ENCODE measurements around the gene SLC8A2.
A peak's percentile ranks its signal among the peaks of the same experiment; 100 is the strongest.

The SLC8A2 gene

DNA sequence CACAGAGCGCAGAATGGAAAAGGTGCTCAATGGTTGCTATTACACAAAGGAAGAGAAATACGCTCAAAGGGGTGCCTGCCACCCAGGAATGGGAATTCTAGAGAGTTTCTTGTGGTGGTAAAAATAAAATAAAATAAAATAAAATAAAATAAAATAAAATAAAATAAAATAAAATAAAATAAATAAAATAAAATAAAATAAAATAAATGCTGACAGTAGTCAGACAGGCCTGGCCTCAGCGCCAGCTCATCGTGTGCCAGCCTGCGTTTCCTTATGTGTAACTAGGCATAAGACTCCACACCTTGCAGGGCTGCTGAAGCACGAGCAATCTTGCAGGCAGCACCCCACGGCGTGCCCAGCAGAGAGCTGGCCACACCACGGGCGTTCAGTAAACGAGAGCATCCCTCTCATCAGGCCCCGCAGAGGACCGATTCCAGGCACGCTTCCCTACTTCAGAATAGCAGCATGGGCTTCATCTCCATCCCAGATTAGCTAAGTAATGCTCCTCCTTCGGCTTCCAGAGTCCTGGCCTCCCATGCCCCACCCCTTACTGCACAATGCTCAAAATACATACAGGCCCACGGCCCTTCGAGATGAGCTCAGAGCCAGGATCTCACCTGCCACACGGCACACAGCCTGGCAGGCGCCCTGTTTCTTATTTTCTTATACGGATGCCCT, 37.6 kb upstream of the SLC8A2 start:
- no peaks in the 10 kb centered on the region for H3K27me3 Mint-ChIP-seq
- no peak overlapping the region for H3K27ac Mint-ChIP-seq
- no peaks in the 10 kb centered on the region for H3K9me3 Mint-ChIP-seq (ENCODE audit: low read depth)
- peaks cover 44% of the 10 kb centered on the region for H3K4me1 Mint-ChIP-seq (ENCODE audit: low read depth)
- no peaks in the 10 kb centered on the region for H3K36me3 Mint-ChIP-seq
- no peak overlapping the region for H3K4me3 Mint-ChIP-seq

DNA sequence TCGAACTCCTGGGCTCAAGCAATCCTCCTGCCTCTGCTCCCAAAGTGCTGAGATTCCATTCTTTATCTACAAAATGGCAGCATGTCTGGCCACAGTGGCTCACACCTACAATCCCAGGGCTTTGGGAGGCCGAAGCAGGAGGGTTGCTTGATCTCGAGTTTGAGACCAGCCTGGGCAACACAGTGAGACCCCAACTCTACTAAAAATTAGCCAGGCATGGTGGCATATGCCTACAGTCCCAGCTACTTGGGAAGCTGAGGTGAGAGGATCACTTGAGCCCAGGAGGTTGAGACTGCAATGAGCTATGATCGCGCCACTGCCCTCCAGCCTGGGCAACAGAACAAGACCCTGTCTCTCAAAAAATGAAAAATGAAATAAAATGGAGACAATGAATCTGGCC, 37.0 kb upstream of the SLC8A2 start:
- no peaks in the 10 kb centered on the region for H3K36me3 Mint-ChIP-seq
- H3K27me3 Mint-ChIP-seq: no peaks in the 10 kb centered on the region
- no peak overlapping the region for H3K27ac Mint-ChIP-seq
- H3K4me1 Mint-ChIP-seq (ENCODE audit: low read depth): peaks cover 40% of the 10 kb centered on the region
- H3K9me3 Mint-ChIP-seq (ENCODE audit: low read depth): no peaks in the 10 kb centered on the region
- no peak overlapping the region for H3K4me3 Mint-ChIP-seq

DNA sequence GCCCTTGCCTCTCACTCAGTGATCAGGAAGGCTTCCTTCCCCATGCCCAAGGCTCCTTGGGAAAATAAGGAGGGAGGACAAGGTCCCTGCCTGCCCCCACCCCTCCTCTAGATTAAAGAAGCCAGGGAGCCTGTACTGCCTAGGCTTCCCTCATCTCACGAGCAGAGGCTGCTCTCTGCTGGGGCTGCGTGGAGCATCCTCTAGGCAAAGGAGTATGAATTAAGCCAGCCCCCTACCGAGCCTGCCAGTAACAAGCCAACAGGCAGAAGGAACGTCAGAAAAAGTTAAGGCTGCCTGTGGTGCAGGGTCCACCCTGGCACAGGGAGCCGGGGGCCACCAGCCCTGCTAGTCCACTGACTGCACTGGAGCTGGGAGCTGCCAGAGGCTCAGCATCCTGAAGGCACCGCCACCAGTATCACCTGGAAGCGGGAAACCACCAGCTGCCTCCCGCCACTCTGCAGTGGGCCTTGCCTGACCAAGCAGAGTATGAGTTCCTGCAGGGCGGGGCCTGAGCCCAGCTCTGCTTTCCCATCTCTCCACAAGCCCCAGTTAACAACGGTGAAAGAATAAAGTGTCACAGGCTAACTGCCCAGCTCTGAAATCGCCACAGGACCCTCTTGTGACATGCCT, 36.3 kb upstream of the SLC8A2 start:
- Mint-ChIP-seq H3K4me1 (ENCODE audit: low read depth) (peaks cover 33% of the 10 kb centered on the region), H3K27ac (no peak overlapping the region)

DNA sequence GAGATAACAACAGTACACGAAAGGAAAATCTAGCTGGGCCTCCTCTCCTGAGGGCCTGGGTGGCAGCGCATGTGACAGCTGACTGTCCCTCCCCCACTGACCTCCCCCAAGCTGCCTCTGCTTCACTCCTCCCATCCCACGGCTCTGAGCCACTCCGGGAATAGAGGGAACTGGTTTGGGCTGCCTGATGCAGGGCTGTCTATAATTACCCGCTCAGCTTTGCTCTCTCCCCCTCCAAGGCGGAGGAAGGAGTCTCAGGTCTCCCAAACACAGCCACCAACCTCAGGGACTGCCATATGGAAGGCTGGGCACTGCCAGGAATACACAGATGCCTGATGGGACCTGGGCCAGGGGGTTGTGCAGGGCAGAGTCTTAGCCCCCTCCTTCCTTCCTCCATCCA, 35.3 kb upstream of the SLC8A2 start:
- Mint-ChIP-seq H3K27me3 (no peaks in the 10 kb centered on the region), H3K36me3 (no peaks in the 10 kb centered on the region), H3K4me1 (ENCODE audit: low read depth) (peaks cover 23% of the 10 kb centered on the region), H3K4me3 (no peak overlapping the region), H3K27ac (no peak overlapping the region), H3K9me3 (ENCODE audit: low read depth) (no peaks in the 10 kb centered on the region)

More for the DNA sequence above, 36.3 kb upstream of the SLC8A2 start:
- Mint-ChIP-seq H3K36me3 (no peaks in the 10 kb centered on the region), H3K27me3 (no peaks in the 10 kb centered on the region), H3K9me3 (ENCODE audit: low read depth) (no peaks in the 10 kb centered on the region), H3K4me3 (no peak overlapping the region)

DNA sequence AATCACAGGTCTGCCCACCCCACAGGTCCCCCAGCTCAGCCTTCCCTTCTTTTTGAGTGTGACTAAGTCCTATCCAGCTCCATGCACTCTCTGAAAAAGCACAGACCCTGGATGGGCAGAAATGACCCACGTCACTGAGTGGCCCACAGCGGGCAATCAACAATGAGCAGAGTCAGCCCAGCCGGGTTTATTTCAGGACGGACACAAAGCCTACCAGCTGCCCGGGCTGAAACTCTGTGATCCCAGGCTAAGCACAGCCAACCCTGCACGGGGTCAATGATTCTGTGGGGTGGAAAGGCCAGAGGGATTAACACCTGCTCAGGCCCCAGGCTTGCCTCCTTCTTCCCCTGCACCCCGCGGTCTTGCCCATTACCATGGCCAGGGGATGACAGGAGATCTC, 34.8 kb upstream of the SLC8A2 start:
- Mint-ChIP-seq H3K4me3 (no peak overlapping the region), H3K27ac (no peak overlapping the region), H3K4me1 (ENCODE audit: low read depth) (peaks cover 17% of the 10 kb centered on the region), H3K9me3 (ENCODE audit: low read depth) (no peaks in the 10 kb centered on the region), H3K36me3 (no peaks in the 10 kb centered on the region), H3K27me3 (no peaks in the 10 kb centered on the region)

DNA sequence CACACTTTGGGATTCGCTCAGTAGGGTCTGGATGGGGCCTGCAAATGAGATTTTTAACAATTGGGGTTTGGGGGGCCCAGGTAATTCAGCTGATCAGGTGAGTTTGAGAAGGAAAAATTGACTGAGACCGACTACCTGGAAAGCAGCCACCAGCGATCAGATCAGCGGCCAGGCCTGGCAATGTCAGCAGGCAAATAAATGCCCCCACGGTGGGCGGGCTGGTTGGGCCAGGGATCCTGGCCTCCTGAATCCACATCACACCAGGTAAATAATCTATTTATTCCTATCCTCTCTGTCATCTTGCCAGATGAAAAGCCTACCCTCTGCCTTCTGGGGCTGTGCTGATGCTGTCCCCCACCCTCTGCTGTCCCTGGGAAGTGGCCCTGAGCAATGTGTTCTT, 33.8 kb upstream of the SLC8A2 start:
- Mint-ChIP-seq H3K4me1 (ENCODE audit: low read depth) (peaks cover 11% of the 10 kb centered on the region), H3K9me3 (ENCODE audit: low read depth) (no peaks in the 10 kb centered on the region), H3K4me3 (no peak overlapping the region), H3K36me3 (no peaks in the 10 kb centered on the region), H3K27ac (no peak overlapping the region), H3K27me3 (no peaks in the 10 kb centered on the region)

DNA sequence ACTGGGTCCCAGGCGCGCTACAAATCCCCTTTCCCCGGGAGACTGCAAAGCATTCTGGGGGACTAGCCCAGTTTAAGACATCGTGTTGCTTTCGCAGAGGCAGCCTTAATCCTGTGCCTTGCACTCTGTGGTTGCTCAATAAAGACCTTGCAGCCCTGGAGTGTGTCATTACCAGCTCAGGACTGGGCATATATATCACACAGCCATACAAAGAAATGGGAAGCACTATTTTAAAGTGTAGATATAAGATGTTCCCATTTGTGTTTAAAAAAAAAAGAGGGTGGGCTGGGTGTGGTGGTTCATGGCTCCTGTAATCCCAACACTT, 32.1 kb upstream of the SLC8A2 start:
- no peak overlapping the region for H3K27ac Mint-ChIP-seq
- peaks cover under 1% of the 10 kb centered on the region for H3K4me1 Mint-ChIP-seq (ENCODE audit: low read depth)
- no peaks in the 10 kb centered on the region for H3K9me3 Mint-ChIP-seq (ENCODE audit: low read depth)
- no peaks in the 10 kb centered on the region for H3K27me3 Mint-ChIP-seq
- no peaks in the 10 kb centered on the region for H3K36me3 Mint-ChIP-seq
- no peak overlapping the region for H3K4me3 Mint-ChIP-seq

DNA sequence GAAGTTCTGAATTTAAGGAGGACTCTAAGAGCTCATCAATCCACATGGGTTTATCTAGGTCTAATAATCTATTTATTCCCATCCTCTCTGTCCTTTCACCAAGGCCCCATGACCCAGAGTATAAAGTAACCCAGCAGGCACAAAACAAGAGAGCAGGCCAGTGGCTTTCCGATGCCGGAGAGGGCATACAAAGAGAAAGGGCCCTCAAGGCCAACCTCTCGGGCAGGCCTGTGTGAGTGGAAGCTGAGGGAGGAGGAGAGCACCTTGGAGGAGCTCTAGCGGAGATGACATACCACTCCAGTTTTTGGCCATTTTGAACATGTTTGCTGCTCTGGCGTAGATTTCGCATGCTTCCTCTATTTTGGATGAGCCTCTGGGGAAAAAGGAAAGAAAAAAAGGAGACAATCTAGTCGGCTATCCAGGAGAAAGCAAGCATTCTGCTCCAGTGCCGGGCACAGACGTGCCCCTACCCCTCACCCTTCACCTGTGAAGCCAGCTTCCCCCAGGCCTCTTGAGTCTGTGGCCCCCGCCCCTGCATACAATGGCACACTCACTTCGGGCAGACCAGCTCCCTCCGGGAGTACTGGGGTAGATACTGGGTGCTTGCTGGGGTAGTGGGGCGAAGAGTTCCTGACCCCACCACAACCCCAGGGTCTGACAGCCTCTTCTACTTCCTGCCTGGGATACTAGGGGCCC, 31.6 kb upstream of the SLC8A2 start:
- no peaks in the 10 kb centered on the region for H3K36me3 Mint-ChIP-seq
- H3K27ac Mint-ChIP-seq: no peak overlapping the region
- no peaks in the 10 kb centered on the region for H3K9me3 Mint-ChIP-seq (ENCODE audit: low read depth)

DNA sequence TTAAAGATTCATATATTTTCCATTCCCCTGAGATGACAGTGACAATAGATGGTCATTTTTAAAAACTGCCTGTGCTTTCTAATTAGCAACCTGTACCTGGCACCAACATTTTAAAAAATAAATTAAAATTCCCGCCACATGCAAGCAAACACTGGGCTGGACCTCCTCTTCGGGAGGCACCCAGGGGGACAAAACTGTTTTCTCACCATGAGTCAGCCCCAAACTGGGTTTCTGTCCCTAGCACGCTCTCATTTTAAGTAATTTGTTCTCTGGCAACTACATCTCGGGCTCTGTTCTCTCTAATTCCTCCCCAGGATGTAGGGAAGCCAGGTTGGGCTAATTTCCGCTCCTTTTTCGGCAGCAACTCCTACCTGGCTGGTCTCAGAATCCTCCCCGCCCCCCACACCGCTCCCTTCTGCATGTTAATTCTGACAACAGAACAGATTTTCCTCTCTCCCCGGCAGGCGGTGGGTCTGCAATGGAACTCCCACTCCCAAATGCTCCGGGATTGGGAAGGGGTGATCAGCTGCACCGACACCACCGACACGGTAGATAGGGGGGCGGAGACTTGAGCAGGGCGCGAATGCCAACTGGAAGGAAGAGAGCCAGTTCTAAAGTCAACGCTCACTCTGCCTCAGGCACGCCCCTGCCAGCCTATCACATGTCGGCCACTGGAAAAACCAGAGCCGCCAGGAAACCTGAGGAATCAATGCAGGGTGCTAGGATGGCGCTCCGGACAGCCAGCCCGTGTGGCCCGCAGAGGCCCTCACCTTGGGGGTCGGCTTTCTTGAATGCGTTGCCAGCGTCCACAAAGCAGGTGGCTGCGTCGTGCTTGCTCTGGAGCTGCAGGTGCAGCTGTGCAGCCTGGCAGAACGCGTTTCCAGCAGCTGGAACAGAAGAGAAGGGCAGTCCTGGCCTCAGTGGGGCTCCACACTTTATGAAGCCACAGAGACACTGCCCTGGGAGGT, 28.5 kb upstream of the SLC8A2 start:
- Mint-ChIP-seq H3K27me3 (no peaks in the 10 kb centered on the region), H3K4me1 (ENCODE audit: low read depth) (peaks cover 6% of the 10 kb centered on the region), H3K4me3 (no peak overlapping the region), H3K9me3 (ENCODE audit: low read depth) (no peaks in the 10 kb centered on the region), H3K36me3 (no peaks in the 10 kb centered on the region), H3K27ac (peak overlapping the region; percentile 22)

More for the DNA sequence above, 31.6 kb upstream of the SLC8A2 start:
- H3K4me3 Mint-ChIP-seq: no peak overlapping the region
- no peaks in the 10 kb centered on the region for H3K27me3 Mint-ChIP-seq
- peaks cover 1% of the 10 kb centered on the region for H3K4me1 Mint-ChIP-seq (ENCODE audit: low read depth)

DNA sequence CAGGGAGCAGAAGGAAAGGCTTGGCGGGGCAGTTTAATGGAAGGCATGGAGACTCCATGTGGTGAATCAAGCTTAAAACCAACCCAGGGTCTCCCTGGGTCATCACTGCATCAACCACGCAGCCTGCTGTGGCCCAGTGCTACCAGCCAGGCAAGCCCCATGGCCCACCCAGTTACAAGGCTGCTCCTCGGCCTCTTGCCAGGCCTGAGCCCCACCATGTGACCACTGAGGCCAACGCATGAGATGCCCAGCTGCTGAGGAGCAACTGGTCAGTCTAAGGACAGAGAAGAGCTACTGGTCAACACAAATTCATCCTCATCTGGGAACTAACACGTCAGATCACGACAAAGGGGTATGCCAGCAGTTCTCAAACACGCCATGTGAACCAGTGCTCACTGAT, 27.7 kb upstream of the SLC8A2 start:
- Mint-ChIP-seq H3K9me3 (ENCODE audit: low read depth) (no peaks in the 10 kb centered on the region), H3K27me3 (no peaks in the 10 kb centered on the region), H3K4me1 (ENCODE audit: low read depth) (peaks cover 6% of the 10 kb centered on the region), H3K27ac (no peak overlapping the region), H3K4me3 (no peak overlapping the region), H3K36me3 (no peaks in the 10 kb centered on the region)

DNA sequence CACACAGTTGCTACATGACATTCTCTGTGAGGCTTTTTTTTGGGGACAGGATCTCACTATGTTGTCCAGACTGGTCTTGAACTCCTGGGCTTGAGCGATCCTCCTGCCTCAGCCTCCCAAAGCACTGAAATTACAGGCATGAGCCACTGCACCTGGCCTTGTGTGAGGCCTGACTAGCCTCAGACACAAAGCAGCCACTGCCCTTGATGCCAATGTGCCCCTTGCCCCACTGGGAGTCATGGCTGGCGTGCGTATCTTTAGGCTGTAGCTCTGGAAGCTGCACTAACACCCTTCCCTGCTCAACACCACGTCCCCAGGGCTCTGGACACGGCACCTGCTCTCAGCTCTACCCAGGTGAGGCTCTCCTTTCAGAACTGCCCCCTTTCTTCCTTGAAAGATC, 26.9 kb upstream of the SLC8A2 start:
- no peak overlapping the region for H3K27ac Mint-ChIP-seq

DNA sequence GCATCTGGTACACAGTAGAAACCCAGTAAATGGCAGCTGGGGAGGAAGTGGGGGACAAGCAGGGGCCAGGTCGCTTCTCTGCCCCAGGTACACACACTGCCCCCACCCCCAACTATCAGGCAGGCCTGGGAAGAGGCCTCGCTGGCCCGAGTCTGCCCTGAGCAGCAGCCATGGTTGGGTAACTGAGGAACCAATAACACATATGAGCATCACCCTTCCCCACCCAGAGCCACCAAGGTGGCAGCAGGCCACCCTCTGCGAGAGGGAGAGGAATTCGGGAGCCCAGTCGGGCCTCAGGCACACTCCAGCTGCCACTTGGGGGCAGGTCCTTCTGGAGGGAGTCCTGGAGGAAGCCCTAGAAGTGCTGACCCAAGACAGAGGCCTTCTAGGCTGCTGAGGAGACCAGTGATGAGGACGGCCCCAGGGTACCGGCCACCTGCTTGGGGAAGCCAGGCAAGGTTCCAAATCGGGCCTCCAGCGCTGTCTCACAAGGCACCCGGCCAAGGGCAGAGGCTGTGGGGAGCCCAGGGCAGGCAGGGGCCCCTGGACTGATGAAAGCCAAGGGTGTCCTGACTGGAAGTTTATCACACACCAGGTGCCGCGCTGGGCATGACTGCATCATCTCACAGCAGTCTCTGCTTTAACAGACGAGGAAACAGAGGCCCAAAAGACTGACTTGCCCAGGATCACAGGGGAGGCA, 26.3 kb upstream of the SLC8A2 start:
- Mint-ChIP-seq H3K9me3 (ENCODE audit: low read depth) (no peaks in the 10 kb centered on the region), H3K36me3 (no peaks in the 10 kb centered on the region), H3K4me1 (ENCODE audit: low read depth) (peaks cover 8% of the 10 kb centered on the region), H3K27ac (peak overlapping the region; percentile 10), H3K27me3 (no peaks in the 10 kb centered on the region), H3K4me3 (no peak overlapping the region)

More for the DNA sequence above, 26.9 kb upstream of the SLC8A2 start:
- Mint-ChIP-seq H3K4me1 (ENCODE audit: low read depth) (peaks cover 6% of the 10 kb centered on the region), H3K27me3 (no peaks in the 10 kb centered on the region), H3K4me3 (no peak overlapping the region), H3K36me3 (no peaks in the 10 kb centered on the region), H3K9me3 (ENCODE audit: low read depth) (no peaks in the 10 kb centered on the region)

DNA sequence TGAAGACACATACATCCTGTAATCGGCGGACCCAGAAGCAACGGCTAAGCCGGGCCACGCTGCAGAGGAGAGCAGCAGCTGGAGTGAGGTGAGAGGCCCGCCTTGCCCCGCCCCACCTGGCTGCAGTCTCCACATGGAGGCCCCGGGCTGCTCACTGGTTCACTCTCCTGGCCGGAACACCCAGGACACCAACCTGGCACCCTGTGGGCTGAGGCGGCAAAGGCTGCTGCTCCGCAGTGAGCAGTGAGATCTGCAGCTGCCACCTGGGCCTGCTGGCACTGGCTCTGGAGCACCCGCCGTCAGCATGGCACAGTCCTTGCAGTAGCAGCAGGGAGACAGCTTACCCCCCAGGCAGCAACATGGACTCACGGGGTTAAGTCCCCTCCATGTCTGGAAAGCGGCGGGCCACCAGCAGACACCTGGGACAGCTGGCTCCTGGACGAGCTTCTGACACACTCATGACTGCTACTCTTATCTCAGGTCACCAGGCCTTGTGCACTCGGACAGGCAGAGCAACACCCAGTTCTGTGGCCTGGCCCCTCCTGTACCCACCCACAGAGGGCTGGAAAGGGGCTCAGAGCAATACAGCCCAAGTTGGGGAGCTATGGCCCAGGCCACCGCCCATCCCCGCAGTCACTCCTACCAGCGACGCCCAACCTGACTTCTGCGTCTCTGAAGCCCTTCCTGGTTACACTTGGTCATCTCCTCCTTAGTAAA, 25.5 kb upstream of the SLC8A2 start:
- no peaks in the 10 kb centered on the region for H3K36me3 Mint-ChIP-seq
- no peaks in the 10 kb centered on the region for H3K27me3 Mint-ChIP-seq
- H3K27ac Mint-ChIP-seq: peak overlapping the region; percentile 10

More for the DNA sequence above, 25.5 kb upstream of the SLC8A2 start:
- Mint-ChIP-seq H3K4me3 (no peak overlapping the region), H3K4me1 (ENCODE audit: low read depth) (peaks cover 8% of the 10 kb centered on the region), H3K9me3 (ENCODE audit: low read depth) (no peaks in the 10 kb centered on the region)
